Measurements from ENCODE around the gene MAN2A2.

Gene MAN2A2

DNA sequence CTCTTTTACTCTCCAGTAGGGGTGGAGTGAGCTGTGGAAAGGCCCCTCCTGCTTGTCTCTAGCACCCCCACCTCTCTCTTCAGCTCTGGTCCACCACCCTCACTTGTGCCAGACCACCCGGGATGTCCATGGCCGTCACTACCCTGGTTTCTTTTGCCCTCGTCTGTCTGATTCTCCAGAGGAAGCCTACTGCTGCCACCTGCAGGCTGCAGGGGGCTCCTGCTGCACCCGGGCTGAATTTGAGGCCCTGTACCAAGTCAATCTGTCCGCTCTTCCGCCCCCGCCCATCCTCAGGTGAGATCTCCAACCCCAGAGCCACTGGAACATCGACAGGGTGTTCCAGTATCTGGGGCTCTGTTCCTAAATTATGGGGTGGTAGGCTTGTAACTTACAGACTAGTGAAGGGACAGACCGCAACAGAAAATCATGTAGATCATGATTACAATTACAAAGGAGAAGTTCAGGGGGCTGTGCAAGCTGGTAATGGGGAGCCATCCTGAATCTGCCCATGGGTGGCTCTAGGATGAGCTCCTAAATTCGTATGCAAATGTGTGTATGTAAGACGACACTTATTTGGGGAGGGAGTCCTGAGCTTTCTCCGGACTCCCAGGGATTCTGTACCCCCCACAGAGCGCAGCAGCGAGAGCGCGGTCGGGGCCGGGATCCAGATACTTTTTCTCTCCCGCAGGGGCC is 31.3 kb downstream of the MAN2A2 start:
- H3K27ac ChIP-seq (ENCODE audit: low read depth, low read length) = peak overlapping the region; percentile 22
- H3K4me2 ChIP-seq (ENCODE audit: low read length) = peak overlapping the region; percentile 85
- H3K4me3 ChIP-seq (ENCODE audit: low read length) = peak overlapping the region; percentile 90
- H3F3A ChIP-seq (ENCODE audit: control insufficient read depth, insufficient read depth) = peaks cover 13% of the 10 kb centered on the region
- H3K79me2 ChIP-seq (ENCODE audit: control insufficient read depth, low read length) = peaks cover 40% of the 10 kb centered on the region
- peaks cover 54% of the 10 kb centered on the region for H3K4me1 ChIP-seq (ENCODE audit: control insufficient read depth, low read length)
- H3K36me3 ChIP-seq (ENCODE audit: control insufficient read depth, low read length) = peaks cover 45% of the 10 kb centered on the region
- 0 out of 2 replicates have a peak, but pooled peaks cover 5% of the 10 kb centered on the region for H4K20me1 ChIP-seq (ENCODE audit: control insufficient read depth, insufficient read depth, low read depth, low read length)
- no peak for TF ChIP-seq EZH2phosphoT487 (IDR thresholded peaks at IDR 0.05; ENCODE audit: borderline replicate concordance, low read length)
- TF ChIP-seq, protein P1, sequence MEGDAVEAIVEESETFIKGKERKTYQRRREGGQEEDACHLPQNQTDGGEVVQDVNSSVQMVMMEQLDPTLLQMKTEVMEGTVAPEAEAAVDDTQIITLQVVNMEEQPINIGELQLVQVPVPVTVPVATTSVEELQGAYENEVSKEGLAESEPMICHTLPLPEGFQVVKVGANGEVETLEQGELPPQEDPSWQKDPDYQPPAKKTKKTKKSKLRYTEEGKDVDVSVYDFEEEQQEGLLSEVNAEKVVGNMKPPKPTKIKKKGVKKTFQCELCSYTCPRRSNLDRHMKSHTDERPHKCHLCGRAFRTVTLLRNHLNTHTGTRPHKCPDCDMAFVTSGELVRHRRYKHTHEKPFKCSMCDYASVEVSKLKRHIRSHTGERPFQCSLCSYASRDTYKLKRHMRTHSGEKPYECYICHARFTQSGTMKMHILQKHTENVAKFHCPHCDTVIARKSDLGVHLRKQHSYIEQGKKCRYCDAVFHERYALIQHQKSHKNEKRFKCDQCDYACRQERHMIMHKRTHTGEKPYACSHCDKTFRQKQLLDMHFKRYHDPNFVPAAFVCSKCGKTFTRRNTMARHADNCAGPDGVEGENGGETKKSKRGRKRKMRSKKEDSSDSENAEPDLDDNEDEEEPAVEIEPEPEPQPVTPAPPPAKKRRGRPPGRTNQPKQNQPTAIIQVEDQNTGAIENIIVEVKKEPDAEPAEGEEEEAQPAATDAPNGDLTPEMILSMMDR (IDR thresholded peaks at IDR 0.05; ENCODE audit: low read depth, low read length, poor library complexity, severe bottlenecking) = peak; percentile 97
- H3K9me3 ChIP-seq (ENCODE audit: control insufficient read depth, insufficient read depth, low read length) = no peaks in the 10 kb centered on the region
- no peaks in the 10 kb centered on the region for H3K27me3 ChIP-seq (ENCODE audit: control insufficient read depth, low read length)
- H3K9me2 ChIP-seq (replicated peaks; ENCODE audit: control insufficient read depth, low read length) = no peaks in the 10 kb centered on the region

DNA sequence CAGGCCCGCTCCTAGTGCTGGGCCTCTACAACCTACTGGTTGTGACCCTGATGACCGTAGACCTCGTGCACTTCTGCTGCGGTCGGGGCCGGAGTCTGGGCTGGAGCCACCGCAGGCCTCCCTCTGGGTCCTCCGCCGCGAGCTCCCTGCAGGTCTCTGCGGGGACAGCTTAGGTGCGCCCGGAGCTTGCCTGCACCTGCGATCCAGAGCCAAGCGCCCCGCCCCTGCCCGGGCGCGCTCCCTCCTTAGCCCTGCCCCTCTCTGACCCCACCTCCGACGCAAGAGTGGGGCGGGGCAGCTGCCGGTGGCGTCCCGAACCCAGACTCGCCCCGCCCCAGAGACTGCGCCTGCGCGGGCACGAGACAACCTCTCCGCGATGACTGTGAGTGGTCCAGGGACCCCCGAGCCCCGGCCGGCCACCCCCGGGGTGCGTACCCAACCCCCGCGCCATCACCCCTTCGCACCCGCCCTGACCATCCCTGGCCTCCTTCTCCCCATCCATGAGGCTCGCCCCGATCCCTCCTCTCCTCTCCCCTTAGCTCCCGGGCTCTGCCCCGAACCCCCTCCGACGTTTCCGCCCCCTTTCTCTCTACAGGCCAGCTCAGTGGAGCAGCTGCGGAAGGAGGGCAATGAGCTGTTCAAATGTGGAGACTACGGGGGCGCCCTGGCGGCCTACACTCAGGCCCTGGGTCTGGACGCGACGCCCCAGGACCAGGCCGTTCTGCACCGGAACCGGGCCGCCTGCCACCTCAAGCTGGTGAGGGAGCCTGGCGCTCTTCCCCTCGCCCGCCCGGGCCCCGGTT is 32.0 kb downstream of the MAN2A2 start, which contains the start of gene UNC45A:
Gene UNC45A, plus strand, starts transcription at position 337 of the 803 bp plus-strand sequence. Its CDS starts 40 bp downstream, at position 377.
- H3K27ac ChIP-seq (ENCODE audit: low read depth, low read length) = peak within 1 kb of the TSS; percentile 34

DNA sequence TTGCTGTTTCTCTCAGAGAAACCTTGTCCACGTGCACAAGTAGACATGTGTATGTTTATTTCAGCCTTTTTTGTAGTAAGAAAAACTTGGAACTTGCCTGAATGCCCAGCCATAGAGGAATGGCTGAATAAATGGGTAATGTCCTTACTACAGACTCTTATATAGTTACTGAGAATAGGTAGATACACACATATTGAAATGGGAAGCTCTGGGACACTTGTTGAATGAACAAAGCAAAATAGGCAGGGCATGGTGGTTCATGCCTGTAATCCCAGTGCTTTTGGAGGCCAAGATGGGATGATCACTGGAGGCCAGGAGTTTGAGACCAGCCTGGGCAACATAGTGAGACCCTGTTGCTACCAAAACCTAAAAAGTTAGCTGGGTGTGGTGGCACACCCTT is 33.7 kb downstream of the MAN2A2 start:
- Histone ChIP-seq H3K9me3 (ENCODE audit: control insufficient read depth, insufficient read depth, low read length) (no peaks in the 10 kb centered on the region), H3F3A (ENCODE audit: control insufficient read depth, insufficient read depth) (no peaks in the 10 kb centered on the region; the same call in 1 of the 2 replicates), H3K9me2 (replicated peaks; ENCODE audit: control insufficient read depth, low read length) (no peaks in the 10 kb centered on the region), H4K20me1 (ENCODE audit: control insufficient read depth, insufficient read depth, low read depth, low read length) (0 out of 2 replicates have a peak, but pooled peaks cover 5% of the 10 kb centered on the region), H3K79me2 (ENCODE audit: control insufficient read depth, low read length) (peaks cover 23% of the 10 kb centered on the region), H3K4me3 (ENCODE audit: low read length) (peak overlapping the region; percentile 90; the same call in 1 of the 2 replicates), H3K27ac (ENCODE audit: low read depth, low read length) (no peak overlapping the region), H3K4me1 (ENCODE audit: control insufficient read depth, low read length) (peaks cover 43% of the 10 kb centered on the region), H3K36me3 (ENCODE audit: control insufficient read depth, low read length) (peaks cover 55% of the 10 kb centered on the region), H3K4me2 (ENCODE audit: low read length) (peak overlapping the region; percentile 85), H3K27me3 (ENCODE audit: control insufficient read depth, low read length) (no peaks in the 10 kb centered on the region)
- TF ChIP-seq EZH2phosphoT487 (IDR thresholded peaks at IDR 0.05; ENCODE audit: borderline replicate concordance, low read length) = no peak
- TF ChIP-seq, protein P1 (IDR thresholded peaks at IDR 0.05; ENCODE audit: low read depth, low read length, poor library complexity, severe bottlenecking) = no peak

More for the DNA sequence above, 32.0 kb downstream of the MAN2A2 start, which contains the start of gene UNC45A:
- H3K36me3 ChIP-seq (ENCODE audit: control insufficient read depth, low read length) = peaks cover 52% of the 10 kb centered on the region
- peak within 1 kb of the TSS; percentile 90 for H3K4me3 ChIP-seq (ENCODE audit: low read length)
- peaks cover 11% of the 10 kb centered on the region for H3F3A ChIP-seq (ENCODE audit: control insufficient read depth, insufficient read depth)
- 0 out of 2 replicates have a peak, but pooled peaks cover 5% of the 10 kb centered on the region for H4K20me1 ChIP-seq (ENCODE audit: control insufficient read depth, insufficient read depth, low read depth, low read length)
- peaks cover 54% of the 10 kb centered on the region for H3K4me1 ChIP-seq (ENCODE audit: control insufficient read depth, low read length)
- no peaks in the 10 kb centered on the region for H3K9me2 ChIP-seq (replicated peaks; ENCODE audit: control insufficient read depth, low read length)
- H3K79me2 ChIP-seq (ENCODE audit: control insufficient read depth, low read length) = peaks cover 36% of the 10 kb centered on the region
- H3K27me3 ChIP-seq (ENCODE audit: control insufficient read depth, low read length) = no peaks in the 10 kb centered on the region
- TF ChIP-seq, protein P1 (IDR thresholded peaks at IDR 0.05; ENCODE audit: low read depth, low read length, poor library complexity, severe bottlenecking) = peak; percentile 48
- no peak for TF ChIP-seq EZH2phosphoT487 (IDR thresholded peaks at IDR 0.05; ENCODE audit: borderline replicate concordance, low read length)
- peak within 1 kb of the TSS; percentile 85 for H3K4me2 ChIP-seq (ENCODE audit: low read length)
- H3K9me3 ChIP-seq (ENCODE audit: control insufficient read depth, insufficient read depth, low read length) = no peaks in the 10 kb centered on the region

Measured in DOHH2 (cell line).